HUES64 (cell line): ENCODE measurements around the gene TXN.
"Not testable (repeated sequence)": the region's sequence is repeated elsewhere in the genome, so short reads cannot be mapped to it uniquely, and the experiment has no call there.

ENCODE experiments used
- H3K27ac ChIP-seq: 2 replicates; pipeline ENCODE4 v1.7.0; 2013; ENCODE audit warnings: low read depth, low read length, inconsistent platforms
- H3K27me3 ChIP-seq: 2 replicates; pipeline ENCODE4 v1.6.1; 2013; ENCODE audit warnings: mild to moderate bottlenecking, low read length; ENCODE audit not compliant: insufficient read depth
- H3K36me3 ChIP-seq: 2 replicates; pipeline ENCODE4 v1.6.1; 2013; ENCODE audit warnings: mild to moderate bottlenecking, low read length; ENCODE audit not compliant: insufficient read depth
- H3K4me1 ChIP-seq: 2 replicates; pipeline ENCODE4 v1.6.1; 2013; ENCODE audit warnings: mild to moderate bottlenecking, low read length, moderate library complexity; ENCODE audit not compliant: insufficient read depth
- H3K4me3 ChIP-seq: 2 replicates; pipeline ENCODE4 v1.5.1; 2013; ENCODE audit warnings: mild to moderate bottlenecking, low read length, moderate library complexity
- H3K9ac ChIP-seq: 2 replicates; pipeline ENCODE4 v1.6.1; 2013; ENCODE audit warnings: mild to moderate bottlenecking, low read depth, low read length
- H3K9me3 ChIP-seq: 2 replicates; pipeline ENCODE4 v1.6.1; 2013; ENCODE audit warnings: low read depth, low read length; ENCODE audit not compliant: insufficient read depth
- WGBS: fragments of 150-250, 120-280 bp; methylation state at CpG from one replicate; pipeline ENCODE4 v1.1.7; 2013; ENCODE audit warnings: missing lambda C conversion rate; 5-methylcytosine and 5-hydroxymethylcytosine counted together

TXN gene

DNA sequence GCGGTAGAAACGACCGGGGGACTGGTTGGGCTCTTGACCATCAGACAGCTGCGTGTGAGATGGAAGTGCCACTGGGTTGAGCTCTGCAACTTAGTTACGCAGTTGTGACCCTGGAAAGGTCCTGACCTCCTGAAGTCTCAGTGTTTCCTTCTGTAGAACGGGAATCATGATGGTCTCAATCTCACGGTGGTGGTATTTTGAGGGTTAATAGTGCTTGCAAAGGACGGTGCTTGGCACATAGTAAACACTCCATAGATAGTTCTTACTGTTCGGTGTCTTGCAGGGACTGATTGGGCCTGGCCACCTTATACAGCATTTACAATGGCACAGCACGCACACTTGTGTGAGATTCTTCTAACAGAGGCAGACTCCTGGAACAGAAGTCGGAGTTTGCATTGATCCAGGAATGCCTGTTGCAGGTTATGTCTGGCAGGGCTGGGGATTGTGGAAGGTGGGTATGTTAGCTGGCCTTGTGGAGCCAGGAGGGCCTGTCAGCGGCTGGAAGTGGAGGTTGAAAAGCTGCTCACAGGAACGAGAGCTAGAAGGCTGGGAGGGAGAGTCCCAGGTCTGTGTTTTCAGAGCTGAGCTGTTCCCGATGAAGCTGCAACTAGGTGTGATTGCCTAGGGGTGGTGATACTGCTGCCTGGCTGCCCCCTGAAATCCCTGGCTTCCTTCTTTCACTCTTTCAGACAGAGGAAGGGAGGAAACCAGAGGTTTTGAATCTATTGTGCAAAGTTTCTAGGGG is 962 bp upstream of the TXN start:
- Histone ChIP-seq H3K9ac (peak overlapping the region; percentile 95), H3K9me3 (no peaks in the 10 kb centered on the region), H3K4me3 (peak overlapping the region; percentile 85), H3K36me3 (no peaks in the 10 kb centered on the region), H3K27ac (peak overlapping the region; percentile 5; the same call in 1 of the 2 replicates), H3K4me1 (peaks cover 25% of the 10 kb centered on the region; the same call in 1 of the 2 replicates), H3K27me3 (no peaks in the 10 kb centered on the region)
- WGBS: 10% methylated on average over 14 of the region's 14 CpGs

DNA sequence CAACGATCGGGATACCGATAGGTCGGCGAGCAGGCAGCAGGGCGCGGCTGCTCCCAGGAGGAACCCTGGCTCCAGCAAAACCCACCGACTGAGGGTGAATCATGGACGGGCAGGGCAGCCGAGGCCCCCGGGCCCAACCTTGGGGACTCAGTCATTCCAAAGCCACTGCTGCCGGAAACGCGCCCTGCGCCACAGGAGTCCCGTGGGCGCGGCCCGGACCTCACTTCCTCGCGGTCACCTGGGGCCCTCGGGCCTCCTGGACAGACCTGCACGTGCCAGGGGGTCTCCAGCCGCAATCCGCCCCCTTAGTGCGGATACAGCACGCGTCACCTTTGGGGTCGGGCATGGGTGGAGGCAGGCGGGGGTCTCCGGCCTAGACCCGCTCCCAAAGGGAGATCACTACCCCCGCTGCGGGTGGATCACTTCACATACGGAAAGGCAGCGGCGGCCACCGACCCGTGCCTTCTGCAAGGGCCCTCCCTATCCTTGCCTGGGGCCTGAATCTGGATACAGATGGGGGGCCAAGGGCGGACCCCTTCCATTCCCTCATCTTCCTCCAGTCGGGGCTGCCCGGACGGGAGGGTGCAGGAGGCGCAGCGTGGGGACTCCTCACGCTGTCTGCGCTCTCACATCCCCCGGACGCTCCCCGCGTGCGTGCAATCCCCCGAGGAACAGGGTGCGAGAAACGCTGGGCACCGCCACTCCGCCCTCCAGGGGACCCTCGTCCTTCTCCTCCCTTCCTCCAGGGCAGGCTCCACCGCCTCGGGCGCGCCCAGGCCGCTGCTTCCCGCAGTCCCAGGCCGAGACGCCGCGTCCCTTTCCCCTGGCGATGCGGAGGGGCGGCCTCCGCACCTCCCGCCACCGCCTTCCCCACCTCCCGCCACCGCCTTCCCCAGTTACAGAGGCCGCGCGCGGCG is 586 bp downstream of the TXN start:
- under 1% methylated on average over 81 of the region's 81 CpGs for WGBS
- Histone ChIP-seq H3K4me3 (peak overlapping the region; percentile 85), H3K4me1 (peaks cover 25% of the 10 kb centered on the region; the same call in 1 of the 2 replicates), H3K27me3 (no peaks in the 10 kb centered on the region), H3K9ac (peak overlapping the region; percentile 95), H3K27ac (peak overlapping the region; percentile 78), H3K9me3 (no peaks in the 10 kb centered on the region), H3K36me3 (peaks cover 5% of the 10 kb centered on the region)

DNA sequence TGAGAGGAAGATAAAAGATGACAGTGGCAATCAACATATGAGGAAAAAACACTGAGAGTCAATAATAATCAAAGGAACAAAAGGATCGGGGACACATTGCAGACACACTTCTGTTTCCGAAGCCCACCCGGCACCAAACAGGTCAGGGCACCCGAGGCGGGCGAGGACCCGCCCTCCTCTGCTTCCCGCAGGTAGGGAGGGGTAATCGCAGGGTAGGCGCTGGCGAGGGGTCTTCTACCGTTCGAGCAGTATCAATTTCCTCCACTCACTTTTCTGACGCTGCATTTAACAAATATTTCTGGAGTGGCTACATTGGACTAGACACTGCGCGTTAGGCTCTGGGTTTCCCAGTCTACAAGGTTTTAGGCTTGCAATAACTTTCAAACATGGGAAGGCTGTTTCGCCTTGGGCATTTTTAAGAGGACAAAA is 1.3 kb downstream of the TXN start:
- peaks cover 12% of the 10 kb centered on the region for H3K36me3 ChIP-seq
- peaks cover 25% of the 10 kb centered on the region; the same call in 1 of the 2 replicates for H3K4me1 ChIP-seq
- no peaks in the 10 kb centered on the region for H3K9me3 ChIP-seq
- H3K27me3 ChIP-seq: no peaks in the 10 kb centered on the region
- H3K27ac ChIP-seq: no peak overlapping the region
- peak overlapping the region; percentile 85 for H3K4me3 ChIP-seq
- WGBS: 2% methylated on average over 17 of the region's 17 CpGs
- H3K9ac ChIP-seq: peak overlapping the region; percentile 95

DNA sequence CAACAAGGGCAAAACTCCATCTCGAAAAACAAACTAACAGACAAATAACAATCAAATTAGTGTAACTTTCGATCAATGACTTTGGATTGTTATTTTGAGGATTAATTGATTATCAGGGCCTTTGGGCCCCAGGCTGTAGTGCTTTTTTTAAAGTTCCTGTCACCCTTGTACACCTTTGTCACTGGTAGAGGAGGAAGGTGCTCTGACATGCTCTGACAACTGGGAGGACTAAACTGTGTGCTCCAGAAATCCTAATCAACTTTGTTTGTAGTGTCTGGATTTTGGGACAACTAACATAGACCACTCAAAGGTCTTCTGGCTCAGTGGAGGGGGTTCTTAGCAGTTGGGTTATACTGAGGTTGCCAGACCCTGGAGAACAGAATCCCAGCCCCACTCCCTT is 1.8 kb downstream of the TXN start:
- 90% methylated on average over 2 of the region's 2 CpGs for WGBS
- Histone ChIP-seq H3K4me1 (peaks cover 25% of the 10 kb centered on the region; the same call in 1 of the 2 replicates), H3K27me3 (no peaks in the 10 kb centered on the region), H3K9me3 (no peaks in the 10 kb centered on the region), H3K4me3 (peak overlapping the region; percentile 85), H3K27ac (no peak overlapping the region), H3K36me3 (peaks cover 17% of the 10 kb centered on the region), H3K9ac (peak overlapping the region; percentile 95; the same call in 1 of the 2 replicates)

DNA sequence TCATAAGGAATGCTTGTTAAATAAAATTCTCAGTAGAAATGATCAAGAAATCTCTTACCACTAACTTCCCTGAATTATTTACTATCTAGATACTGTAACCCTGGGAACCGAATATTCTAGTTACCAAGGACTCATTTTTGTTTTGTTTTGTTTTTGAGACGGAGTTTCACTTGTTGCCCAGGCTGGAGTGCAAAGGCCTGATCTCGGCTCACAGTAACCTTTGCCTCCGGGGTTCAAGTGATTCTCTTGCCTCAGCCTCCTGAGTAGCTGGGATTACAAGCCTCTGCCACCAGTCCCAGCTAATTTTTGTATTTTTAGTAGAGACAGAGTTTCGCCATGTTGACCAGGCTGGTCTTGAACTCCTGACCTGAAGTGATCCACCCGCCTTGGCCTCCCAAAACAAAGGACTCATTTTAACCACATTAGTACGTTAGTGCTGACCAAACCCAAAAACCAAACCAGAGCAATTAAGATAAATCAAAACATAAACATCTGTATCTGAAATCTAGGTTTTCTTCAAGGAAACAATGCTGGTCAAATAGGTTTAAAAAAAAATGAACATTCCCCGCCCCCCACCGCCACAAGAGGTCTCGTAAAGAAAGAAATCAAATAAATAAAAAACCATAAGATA is 3.7 kb downstream of the TXN start:
- WGBS: 93% methylated on average over 9 of the region's 10 CpGs
- no peaks in the 10 kb centered on the region for H3K27me3 ChIP-seq
- no peaks in the 10 kb centered on the region for H3K9me3 ChIP-seq
- no peak overlapping the region for H3K27ac ChIP-seq
- no peak overlapping the region for H3K4me3 ChIP-seq
- no peak overlapping the region for H3K9ac ChIP-seq
- peaks cover 36% of the 10 kb centered on the region for H3K36me3 ChIP-seq
- H3K4me1 ChIP-seq: peaks cover 20% of the 10 kb centered on the region; the same call in 1 of the 2 replicates

DNA sequence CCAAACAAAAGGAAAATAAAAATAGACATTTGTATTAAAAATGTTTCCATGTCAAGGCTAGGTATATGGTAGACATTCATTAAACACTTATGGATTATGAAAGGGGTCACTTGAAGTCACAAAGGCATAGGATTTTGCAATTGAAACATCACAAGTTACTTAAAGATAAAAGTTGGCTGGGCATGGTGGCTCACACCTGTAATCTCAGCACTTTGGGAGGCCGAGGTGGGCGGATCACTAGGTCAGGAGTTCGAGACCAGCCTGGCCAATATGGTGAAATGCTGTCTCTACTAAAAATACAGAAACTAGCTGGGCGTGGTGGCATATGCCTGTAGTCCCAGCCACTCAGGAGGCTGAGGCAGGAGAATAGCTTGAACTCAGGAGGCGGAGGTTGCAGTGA is 4.5 kb downstream of the TXN start:
- not testable (repeated sequence) for H3K4me3 ChIP-seq, H3K27ac ChIP-seq, H3K27me3 ChIP-seq, H3K9me3 ChIP-seq, H3K9ac ChIP-seq
- peaks cover 43% of the 10 kb centered on the region for H3K36me3 ChIP-seq
- peaks cover 14% of the 10 kb centered on the region; the same call in 1 of the 2 replicates for H3K4me1 ChIP-seq
- WGBS: 95% methylated on average over 5 of the region's 5 CpGs

DNA sequence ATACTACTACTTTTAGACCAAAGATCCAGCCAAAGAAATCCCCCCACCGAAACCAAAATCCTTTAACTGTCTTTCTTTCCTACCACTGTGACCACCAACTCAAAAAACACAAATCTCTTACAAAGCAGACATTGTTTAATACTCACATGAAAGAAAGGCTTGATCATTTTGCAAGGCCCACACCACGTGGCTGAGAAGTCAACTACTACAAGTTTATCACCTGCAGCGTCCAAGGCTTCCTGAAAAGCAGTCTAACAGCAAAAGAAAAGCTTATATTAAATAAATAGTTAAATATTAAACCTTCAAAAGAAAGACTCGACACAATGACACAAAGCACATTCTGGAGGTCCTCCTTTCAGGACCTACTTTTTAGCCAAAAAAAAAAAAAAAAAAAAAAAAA is 5.1 kb downstream of the TXN start:
- Histone ChIP-seq H3K9ac (no peak overlapping the region), H3K27ac (no peak overlapping the region), H3K36me3 (peaks cover 49% of the 10 kb centered on the region)

DNA sequence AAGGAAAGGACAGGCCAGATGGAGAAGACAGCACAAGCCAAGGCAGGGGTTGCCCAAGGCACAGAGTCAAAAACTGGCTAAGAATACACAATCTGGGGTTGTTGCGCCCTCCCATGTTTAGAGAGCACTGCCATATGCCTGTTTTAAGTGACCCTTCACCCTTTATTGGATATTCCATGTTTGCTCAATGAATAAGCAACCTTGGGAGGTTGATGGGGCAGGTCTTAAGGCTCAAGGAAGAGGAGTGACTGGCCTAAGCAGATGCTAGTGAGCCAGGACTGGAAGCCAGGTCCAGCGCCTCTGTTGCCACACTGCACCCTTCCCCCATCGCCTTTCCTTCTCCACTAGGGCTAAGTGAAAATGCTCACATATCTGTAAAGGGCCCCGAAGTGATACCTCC is 6.7 kb downstream of the TXN start:
- no peak overlapping the region for H3K9ac ChIP-seq
- no peak overlapping the region for H3K4me3 ChIP-seq
- WGBS: 96% methylated on average over 4 of the region's 4 CpGs
- no peak overlapping the region for H3K27ac ChIP-seq
- peaks cover 11% of the 10 kb centered on the region; the same call in 1 of the 2 replicates for H3K4me1 ChIP-seq
- H3K36me3 ChIP-seq: peaks cover 63% of the 10 kb centered on the region
- no peaks in the 10 kb centered on the region for H3K9me3 ChIP-seq
- no peaks in the 10 kb centered on the region for H3K27me3 ChIP-seq

More for the DNA sequence above, 5.1 kb downstream of the TXN start:
- Histone ChIP-seq H3K9me3 (no peaks in the 10 kb centered on the region), H3K4me3 (no peak overlapping the region), H3K4me1 (peaks cover 14% of the 10 kb centered on the region; the same call in 1 of the 2 replicates), H3K27me3 (no peaks in the 10 kb centered on the region)
- WGBS: 92% methylated on average over 2 of the region's 4 CpGs

DNA sequence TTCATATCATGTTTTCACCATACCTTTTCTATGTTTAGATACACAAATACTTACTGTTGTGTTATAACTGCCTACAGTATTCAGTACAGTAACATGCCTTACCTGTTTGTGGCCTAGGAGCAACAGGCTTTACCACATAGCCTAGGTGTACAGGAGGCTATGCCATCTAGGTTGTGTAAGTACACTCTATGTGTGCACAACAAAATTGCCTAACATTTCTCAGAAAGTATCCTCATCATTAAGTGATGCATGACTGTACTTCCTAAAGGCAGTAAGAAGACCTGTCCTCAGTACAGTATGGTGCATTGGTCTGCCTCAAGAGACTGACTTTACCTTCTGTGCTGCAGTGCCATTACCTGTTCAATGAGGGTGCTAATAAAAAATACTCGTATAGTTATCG is 7.9 kb downstream of the TXN start:
- Histone ChIP-seq H3K27me3 (no peaks in the 10 kb centered on the region), H3K4me1 (no peaks in the 10 kb centered on the region; the same call in 1 of the 2 replicates), H3K36me3 (peaks cover 75% of the 10 kb centered on the region), H3K4me3 (no peak overlapping the region), H3K9me3 (no peaks in the 10 kb centered on the region), H3K27ac (no peak overlapping the region), H3K9ac (no peak overlapping the region)
- WGBS: 80% methylated on average over 2 of the region's 2 CpGs

DNA sequence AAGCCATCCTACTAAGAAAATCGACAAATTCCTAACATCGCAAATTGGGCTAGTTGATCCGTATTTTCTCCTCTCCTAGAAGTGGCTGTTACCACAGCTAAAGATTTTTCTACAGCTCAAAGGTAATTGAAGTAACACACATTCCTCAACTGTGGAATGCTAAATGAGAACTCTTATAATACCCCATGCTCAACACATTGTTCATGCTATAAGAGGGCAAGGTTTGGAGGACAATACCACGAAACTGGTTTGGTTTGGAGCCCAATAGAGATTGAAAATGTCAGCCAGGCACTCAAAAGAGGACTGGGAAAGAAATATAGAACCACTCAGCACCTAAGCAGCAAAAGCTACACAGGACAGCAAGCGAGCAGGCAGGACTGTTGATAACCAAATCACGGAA is 10.1 kb downstream of the TXN start:
- no peak overlapping the region for H3K9ac ChIP-seq
- peaks cover 84% of the 10 kb centered on the region for H3K36me3 ChIP-seq
- H3K27me3 ChIP-seq: no peaks in the 10 kb centered on the region
- H3K4me3 ChIP-seq: no peak overlapping the region
- H3K27ac ChIP-seq: no peak overlapping the region
- no peaks in the 10 kb centered on the region for H3K4me1 ChIP-seq
- no peaks in the 10 kb centered on the region for H3K9me3 ChIP-seq
- 98% methylated on average over 6 of the region's 6 CpGs for WGBS
